WERI-Rb-1 (cell line): ENCODE data around the gene PER2.

Source experiments
- DNase-seq: peaks from one replicate; pipeline ENCODE4 v3.0.0-alpha.2; 2020
- H3K27ac ChIP-seq: fragments of 250-450 bp; sonication (Bioruptor Pico); 2 replicates; pipeline ENCODE4 v1.5.1; 2020; ENCODE audit warnings: mild to moderate bottlenecking, moderate library complexity
- H3K27me3 ChIP-seq: fragments of 250-450 bp; sonication (Bioruptor Pico); 2 replicates; pipeline ENCODE4 v1.5.1; 2021; ENCODE audit warnings: mild to moderate bottlenecking, low read depth, moderate library complexity; ENCODE audit not compliant: insufficient read depth, severe bottlenecking
- H3K36me3 ChIP-seq: fragments of 250-450 bp; sonication (Bioruptor Pico); 2 replicates; pipeline ENCODE4 v1.5.1; 2020; ENCODE audit warnings: mild to moderate bottlenecking, moderate library complexity
- H3K4me3 ChIP-seq: 2 replicates; pipeline ENCODE4 v1.5.1; 2011; ENCODE audit warnings: low read depth, mild to moderate bottlenecking, control low read depth, low read length
- H3K9me3 ChIP-seq: fragments of 250-450 bp; sonication (Bioruptor Pico); 2 replicates; pipeline ENCODE4 v1.5.1; 2021; ENCODE audit warnings: mild to moderate bottlenecking, moderate library complexity; ENCODE audit not compliant: severe bottlenecking
- TF ChIP-seq, protein P1 (sequence below): IDR thresholded peaks from 2 replicates; pipeline ENCODE4 v1.5.1; 2011; ENCODE audit warnings: low read depth, mild to moderate bottlenecking, control low read depth, inconsistent platforms, low read length

Gene PER2

DNA sequence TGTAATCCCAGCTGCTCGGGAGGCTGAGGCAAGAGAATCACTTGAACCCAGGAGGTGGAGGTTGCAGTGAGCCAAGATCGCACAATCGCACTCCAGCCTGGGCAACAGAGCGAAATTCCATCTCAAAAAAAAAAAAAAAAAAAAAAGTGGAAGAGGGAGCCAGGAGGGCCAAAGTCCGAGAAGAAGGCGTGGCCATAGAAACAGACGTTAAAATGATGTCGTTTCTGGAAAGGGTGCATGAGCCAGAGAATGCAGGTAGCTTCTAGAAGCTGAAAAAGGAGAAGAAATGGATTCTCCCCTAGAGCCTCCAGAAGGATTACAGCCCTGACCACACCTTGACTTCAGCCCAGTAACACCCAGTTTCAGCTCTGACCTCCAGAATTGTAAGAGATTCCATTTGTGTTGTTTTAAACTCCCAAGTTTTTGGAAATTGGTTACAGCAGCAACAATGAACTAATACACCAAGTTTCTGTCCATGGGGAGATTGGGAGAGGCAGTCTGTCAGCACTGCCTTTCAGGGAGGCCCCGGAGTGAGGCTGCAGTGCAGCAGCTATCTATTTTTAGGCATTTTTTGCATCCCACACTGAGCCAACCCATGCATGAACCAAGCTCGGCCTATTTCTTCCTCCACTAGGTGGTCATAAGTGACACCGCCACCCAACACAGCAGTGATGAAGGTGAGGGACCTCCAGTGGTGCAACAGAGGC is 17.7 kb upstream of the PER2 start:
- TF ChIP-seq, protein P1, sequence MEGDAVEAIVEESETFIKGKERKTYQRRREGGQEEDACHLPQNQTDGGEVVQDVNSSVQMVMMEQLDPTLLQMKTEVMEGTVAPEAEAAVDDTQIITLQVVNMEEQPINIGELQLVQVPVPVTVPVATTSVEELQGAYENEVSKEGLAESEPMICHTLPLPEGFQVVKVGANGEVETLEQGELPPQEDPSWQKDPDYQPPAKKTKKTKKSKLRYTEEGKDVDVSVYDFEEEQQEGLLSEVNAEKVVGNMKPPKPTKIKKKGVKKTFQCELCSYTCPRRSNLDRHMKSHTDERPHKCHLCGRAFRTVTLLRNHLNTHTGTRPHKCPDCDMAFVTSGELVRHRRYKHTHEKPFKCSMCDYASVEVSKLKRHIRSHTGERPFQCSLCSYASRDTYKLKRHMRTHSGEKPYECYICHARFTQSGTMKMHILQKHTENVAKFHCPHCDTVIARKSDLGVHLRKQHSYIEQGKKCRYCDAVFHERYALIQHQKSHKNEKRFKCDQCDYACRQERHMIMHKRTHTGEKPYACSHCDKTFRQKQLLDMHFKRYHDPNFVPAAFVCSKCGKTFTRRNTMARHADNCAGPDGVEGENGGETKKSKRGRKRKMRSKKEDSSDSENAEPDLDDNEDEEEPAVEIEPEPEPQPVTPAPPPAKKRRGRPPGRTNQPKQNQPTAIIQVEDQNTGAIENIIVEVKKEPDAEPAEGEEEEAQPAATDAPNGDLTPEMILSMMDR, result no peak
- Histone ChIP-seq H3K27me3 (no peaks in the 10 kb centered on the region), H3K9me3 (no peaks in the 10 kb centered on the region), H3K27ac (no peak overlapping the region), H3K4me3 (no peak overlapping the region), H3K36me3 (no peaks in the 10 kb centered on the region)
- DNase-seq, result no peak

DNA sequence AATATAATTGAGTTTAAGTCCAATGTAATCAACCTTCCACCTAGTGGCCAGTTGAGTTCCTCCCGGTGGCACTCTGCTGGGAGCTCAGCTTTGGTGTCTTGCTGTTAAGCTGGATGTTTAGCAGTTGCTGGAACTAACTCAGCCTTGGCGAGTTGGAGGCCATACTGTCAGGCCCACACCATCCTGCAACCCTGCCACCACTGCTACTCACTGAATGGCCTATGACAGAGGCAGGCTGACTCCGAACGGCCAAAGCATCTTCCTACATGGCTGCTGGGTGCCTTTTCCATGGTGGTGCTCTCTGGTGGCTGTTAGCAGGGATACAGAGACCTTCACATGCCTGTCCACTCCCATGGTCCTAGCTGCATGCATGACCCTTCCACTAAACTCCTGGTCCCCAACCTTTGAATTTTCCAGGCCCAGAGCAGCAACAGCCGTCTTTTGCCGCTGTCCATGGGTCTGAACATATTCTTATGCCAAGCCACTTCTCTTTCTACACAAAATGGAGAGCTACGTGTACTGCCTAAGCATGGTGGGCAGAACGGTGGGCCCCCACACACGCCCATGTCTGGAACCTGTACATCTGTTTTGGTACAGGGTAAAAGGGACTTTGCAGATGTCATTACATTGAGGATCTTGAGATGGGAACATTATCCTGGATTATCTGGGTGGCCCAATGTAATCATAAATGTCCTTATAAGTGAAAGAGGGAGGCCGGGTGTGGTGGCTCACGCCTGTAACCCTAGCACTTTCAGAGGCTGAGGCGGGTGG is 16.9 kb upstream of the PER2 start:
- Histone ChIP-seq H3K36me3 (no peaks in the 10 kb centered on the region), H3K9me3 (no peaks in the 10 kb centered on the region), H3K27ac (no peak overlapping the region), H3K27me3 (no peaks in the 10 kb centered on the region), H3K4me3 (no peak overlapping the region)
- TF ChIP-seq, protein P1, result peak; percentile 32
- peak; percentile 18 for DNase-seq

DNA sequence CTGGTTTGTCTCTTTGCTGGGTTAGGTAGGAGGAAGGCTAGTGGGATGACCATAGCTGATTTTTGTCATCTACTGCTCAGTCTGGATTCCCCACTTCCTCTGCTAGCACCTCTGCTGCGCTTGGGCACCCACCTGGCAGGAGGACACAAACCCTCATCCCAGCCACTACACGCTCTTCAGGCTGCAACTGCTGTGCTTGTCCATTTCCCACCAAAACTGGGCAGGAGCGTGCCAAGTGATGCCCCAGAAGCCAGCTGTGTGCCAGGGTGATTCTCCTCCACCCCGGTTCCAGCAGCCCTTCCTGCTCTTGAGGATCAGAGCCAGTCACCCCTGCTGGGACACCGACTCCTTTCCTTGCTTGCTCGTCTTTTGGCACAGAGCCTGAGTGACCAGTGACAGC is 15.7 kb upstream of the PER2 start:
- Histone ChIP-seq H3K27ac (no peak overlapping the region), H3K36me3 (no peaks in the 10 kb centered on the region), H3K4me3 (no peak overlapping the region), H3K27me3 (no peaks in the 10 kb centered on the region), H3K9me3 (no peaks in the 10 kb centered on the region)
- TF ChIP-seq, protein P1, result no peak
- DNase-seq, result no peak

DNA sequence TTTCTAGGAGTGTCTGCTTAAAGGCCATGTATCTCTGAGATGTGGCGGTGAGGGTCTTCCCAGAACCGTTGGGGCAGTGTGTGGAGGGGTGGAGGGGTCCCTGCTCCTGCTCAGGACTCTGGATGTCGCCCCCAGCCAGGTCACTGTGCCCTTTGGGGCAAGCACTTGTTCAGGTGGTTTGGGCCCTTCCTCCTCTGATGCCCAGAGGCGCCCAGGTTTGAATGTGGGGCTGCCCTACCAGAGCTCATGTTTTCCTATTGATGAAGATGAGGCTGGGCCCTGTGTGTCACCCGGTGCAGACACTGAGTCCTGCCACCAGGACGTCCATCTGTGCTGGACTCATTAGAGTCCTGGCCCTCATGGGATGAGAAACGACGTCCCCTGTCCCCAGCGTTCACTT is 14.3 kb upstream of the PER2 start:
- no peaks in the 10 kb centered on the region for H3K27me3 ChIP-seq
- TF ChIP-seq, protein P1, result 0 out of 2 replicates have a peak, but pooled peaks have one; percentile 10

DNA sequence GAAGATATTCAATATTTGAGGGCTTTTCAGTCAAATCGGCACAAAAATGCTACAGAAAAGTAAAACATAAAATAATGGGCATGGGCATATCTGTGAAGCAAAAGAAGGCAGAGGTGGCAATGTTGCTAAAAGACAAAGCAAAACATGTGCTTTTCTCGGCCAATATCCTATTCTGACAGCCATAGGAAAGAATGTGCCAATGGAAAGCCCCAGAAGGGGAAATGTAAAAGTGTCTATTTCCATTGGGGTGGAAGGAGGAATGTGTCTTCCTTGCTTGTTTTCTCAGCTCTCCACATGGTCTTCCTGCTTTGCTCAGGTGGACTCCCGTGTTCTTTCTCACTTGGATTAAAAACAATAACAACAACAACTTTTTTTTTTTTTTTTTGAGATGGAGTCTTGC is 13.7 kb upstream of the PER2 start:
- TF ChIP-seq, protein P1, result no peak
- no peak overlapping the region for H3K4me3 ChIP-seq
- DNase-seq, result no peak
- no peaks in the 10 kb centered on the region for H3K36me3 ChIP-seq
- no peaks in the 10 kb centered on the region for H3K9me3 ChIP-seq
- no peaks in the 10 kb centered on the region for H3K27me3 ChIP-seq
- H3K27ac ChIP-seq, result no peak overlapping the region

More for the DNA sequence above, 14.3 kb upstream of the PER2 start:
- Histone ChIP-seq H3K4me3 (no peak overlapping the region), H3K36me3 (no peaks in the 10 kb centered on the region), H3K9me3 (no peaks in the 10 kb centered on the region), H3K27ac (no peak overlapping the region)
- DNase-seq, result no peak
